SK-N-SH (cell line): ENCODE data around the gene CTNNA3. TPM values are rescaled to one million over a fixed set of nuclear protein-coding genes. Genes with fewer than 3 reads are reported as not detected.

Experiments
- CTCF ChIA-PET: fragments of 300-600, 350-600 bp; formaldehyde crosslinking; extraction: SDS; loops from one replicate; lab custom pipeline; 2021; lab: Yijun Ruan, JAX
- POLR2A ChIA-PET: fragments of 350-600 bp; sonication (Branson Sonifier 250); formaldehyde crosslinking; extraction: SDS; loops from one replicate; lab custom pipeline; 2020; ENCODE audit warnings: antibody characterized with exemption, inconsistent platforms; lab: Yijun Ruan, JAX
- DNase-seq: peaks from one replicate; pipeline ENCODE4 v3.0.0; 2012
- H2AFZ ChIP-seq: fragments of 200-600 bp; sonication (generic); 2 replicates; pipeline ENCODE4 v1.8.1; 2016; ENCODE audit warnings: antibody characterized with exemption, mild to moderate bottlenecking, low read depth
- H3F3A ChIP-seq: fragments of 200-600 bp; sonication (generic); replicated peaks from 2 replicates; pipeline ENCODE3; 2016; ENCODE audit warnings: antibody characterized with exemption, mild to moderate bottlenecking; ENCODE audit not compliant: insufficient read depth
- H3K27ac ChIP-seq, 2 experiments: fragments of 200-500 bp in 1 of 2; fragments of 200-600 bp in 1 of 2; sonication (Bioruptor generic) in 1 of 2; sonication (generic), shearing (Covaris generic) in 1 of 2; 2 replicates each; pipeline versions ENCODE4 v1.5.1 to v1.6.1; 2014 to 2016; ENCODE audit warnings: low read depth in 2 of 2, inconsistent platforms in 1 of 2, low read length in 1 of 2, mild to moderate bottlenecking in 1 of 2, mixed read lengths in 1 of 2
- H3K27me3 ChIP-seq: fragments of 200-600 bp; sonication (generic), shearing (Covaris generic); 2 replicates; pipeline ENCODE4 v1.6.1; 2016; ENCODE audit warnings: mixed run types; ENCODE audit not compliant: insufficient read depth
- H3K36me3 ChIP-seq, 2 experiments: fragments of 200-500 bp in 1 of 2; fragments of 200-600 bp in 1 of 2; sonication (Bioruptor generic) in 1 of 2; sonication (generic) in 1 of 2; replicated peaks in 1 of 2; 2 replicates each; pipeline versions ENCODE3 to v1.5.1; 2014 to 2016; ENCODE audit warnings: low read length in 1 of 2, mild to moderate bottlenecking in 1 of 2; ENCODE audit not compliant: insufficient read depth in 2 of 2, control insufficient read depth in 1 of 2
- H3K4me1 ChIP-seq, 2 experiments: fragments of 200-500 bp in 1 of 2; fragments of 200-600 bp in 1 of 2; sonication (Bioruptor generic) in 1 of 2; sonication (generic), shearing (Covaris generic) in 1 of 2; 2 replicates each; pipeline versions ENCODE4 v1.5.1 to v1.6.1; 2014 to 2016; ENCODE audit warnings: low read depth in 1 of 2, low read length in 1 of 2, mixed run types in 1 of 2; ENCODE audit not compliant: insufficient read depth in 2 of 2, control insufficient read depth in 1 of 2
- H3K4me2 ChIP-seq: fragments of 200-600 bp; sonication (generic), shearing (Covaris generic); 2 replicates; pipeline ENCODE4 v1.6.1; 2017; ENCODE audit warnings: mixed run types
- H3K4me3 ChIP-seq, 2 experiments: fragments of 200-500 bp in 1 of 2; fragments of 200-600 bp in 1 of 2; sonication (Bioruptor generic) in 1 of 2; sonication (generic), shearing (Covaris generic) in 1 of 2; 2 replicates each; pipeline versions ENCODE4 v1.5.1 to v1.8.1; 2014 to 2016; ENCODE audit warnings: low read depth in 2 of 2, inconsistent platforms in 1 of 2, low read length in 1 of 2, mild to moderate bottlenecking in 1 of 2, mixed read lengths in 1 of 2, moderate library complexity in 1 of 2
- H3K79me2 ChIP-seq: fragments of 200-600 bp; sonication (generic); 2 replicates; pipeline ENCODE4 v1.8.1; 2017; ENCODE audit warnings: mild to moderate bottlenecking; ENCODE audit not compliant: insufficient read depth
- H3K9ac ChIP-seq: fragments of 200-600 bp; sonication (generic); 2 replicates; pipeline ENCODE4 v1.6.1; 2017; ENCODE audit warnings: mixed run types
- H3K9me2 ChIP-seq: fragments of 200-600 bp; sonication (generic); 2 replicates; pipeline ENCODE4 v1.6.1; 2017; ENCODE audit warnings: mixed run types
- H3K9me3 ChIP-seq: fragments of 200-600 bp; sonication (generic); 2 replicates; pipeline ENCODE4 v1.6.1; 2017; ENCODE audit warnings: mixed run types, mild to moderate bottlenecking, moderate library complexity
- H4K20me1 ChIP-seq: fragments of 200-600 bp; sonication (generic); 2 replicates; pipeline ENCODE4 v1.6.1; 2017; ENCODE audit warnings: mild to moderate bottlenecking, mixed run types; ENCODE audit not compliant: insufficient read depth
- CTCF ChIP-seq: fragments of 200-600 bp; sonication (generic); IDR thresholded peaks from 2 replicates; pipeline ENCODE4 v1.6.1; 2017; ENCODE audit warnings: antibody characterized with exemption, mild to moderate bottlenecking, moderate library complexity
- ELF1 ChIP-seq: IDR thresholded peaks from 2 replicates; pipeline ENCODE4 v1.4.0; 2012
- GABPA ChIP-seq: IDR thresholded peaks from 2 replicates; pipeline ENCODE4 v1.4.0; 2012; ENCODE audit warnings: low read depth, mild to moderate bottlenecking
- GATA2 ChIP-seq: sonication (generic); formaldehyde crosslinking; IDR thresholded peaks from 2 replicates; pipeline ENCODE4 v1.5.0; 2020; ENCODE audit warnings: mild to moderate bottlenecking, missing genetic modification reagents
- IRF3 ChIP-seq: fragments of 150-350 bp; IDR thresholded peaks from 2 replicates; pipeline ENCODE4 v1.6.1; 2016; ENCODE audit warnings: mild to moderate bottlenecking, low read depth, low read length
- JUND ChIP-seq: IDR thresholded peaks from 2 replicates; pipeline ENCODE4 v1.4.0; 2012
- MAX ChIP-seq: IDR thresholded peaks from 2 replicates; pipeline ENCODE4 v1.4.0; 2012; ENCODE audit warnings: low read depth
- NFIC ChIP-seq: IDR thresholded peaks from 2 replicates; pipeline ENCODE4 v1.4.0; 2012; ENCODE audit warnings: borderline replicate concordance
- PBX3 ChIP-seq: IDR thresholded peaks from 2 replicates; pipeline ENCODE4; 2012
- RAD21 ChIP-seq: IDR thresholded peaks from 2 replicates; pipeline ENCODE4 v1.6.1; 2012; ENCODE audit warnings: mild to moderate bottlenecking, low read length
- RXRA ChIP-seq: IDR thresholded peaks from 2 replicates; pipeline ENCODE4 v1.4.0; 2012; ENCODE audit warnings: low read depth, mild to moderate bottlenecking, borderline replicate concordance
- SMC3 ChIP-seq: IDR thresholded peaks from 2 replicates; pipeline ENCODE4 v1.6.1; 2012; ENCODE audit warnings: low read depth, low read length, improper control_type of control experiment
- TCF12 ChIP-seq: IDR thresholded peaks from 2 replicates; pipeline ENCODE4 v1.4.0; 2012
- USF2 ChIP-seq: fragments of 150-350 bp; IDR thresholded peaks from 2 replicates; pipeline ENCODE4 v1.6.1; 2017; ENCODE audit warnings: antibody characterized with exemption, low read length, low read depth, borderline replicate concordance
- WGBS: methylation state at CpG from one replicate; pipeline ENCODE4 v1.1.6; 2017; ENCODE audit warnings: low lambda C conversion rate; 5-methylcytosine and 5-hydroxymethylcytosine counted together
- polyA plus RNA-seq, 3 experiments: library from polyadenylated mRNA; depleted of rRNA; stranded (reverse); fragments of >200 nt; gene quantifications; 2 replicates each; pipeline ENCODE4 v1.2.3, GENCODE V29; 2012

CTNNA3 gene
- polyA plus RNA-seq, 1 of the 3 experiments (the other 2 are of a cell fraction): not detected

GRCh38 chr10:66964946-66965345 lies 731.0 kb downstream of the CTNNA3 start:
- no peak for TF ChIP-seq RAD21
- no peak overlapping the region for H3K9ac ChIP-seq
- no peaks in the 10 kb centered on the region for H3K36me3 ChIP-seq
- no peaks in the 10 kb centered on the region for H3K79me2 ChIP-seq
- no peaks in the 10 kb centered on the region for H3F3A ChIP-seq
- H4K20me1 ChIP-seq: no peaks in the 10 kb centered on the region
- no peak overlapping the region for H3K4me3 ChIP-seq
- H3K27ac ChIP-seq: no peak overlapping the region
- WGBS: 2% methylated on average over 4 of the region's 4 CpGs
- ChIA-PET CTCF (no interaction called here), POLR2A (interaction anchor here (0.6 kb wide), 1 partner anchor 34 kb away, joined by 4 read pairs; no protein-coding TSS in a partner anchor)
- H3K4me1 ChIP-seq: no peaks in the 10 kb centered on the region
- H3K9me2 ChIP-seq: no peaks in the 10 kb centered on the region
- H3K9me3 ChIP-seq: no peaks in the 10 kb centered on the region
- H3K4me2 ChIP-seq: no peak overlapping the region
- no peak for DNase-seq
- no peaks in the 10 kb centered on the region for H3K27me3 ChIP-seq
- no peak overlapping the region for H2AFZ ChIP-seq

- Histone ChIP-seq H3K36me3 (no peaks in the 10 kb centered on the region), H3K4me1 (no peaks in the 10 kb centered on the region), H3K9me3 (no peaks in the 10 kb centered on the region), H3K4me3 (no peak overlapping the region), H2AFZ (no peak overlapping the region), H3F3A (no peaks in the 10 kb centered on the region), H4K20me1 (no peaks in the 10 kb centered on the region), H3K9me2 (no peaks in the 10 kb centered on the region), H3K79me2 (no peaks in the 10 kb centered on the region), H3K9ac (no peak overlapping the region), H3K27ac (no peak overlapping the region), H3K4me2 (no peak overlapping the region), H3K27me3 (no peaks in the 10 kb centered on the region)
- ChIA-PET CTCF (interaction anchor here (1.1 kb wide), 1 partner anchor 9 kb away, joined by 3 read pairs; no protein-coding TSS in a partner anchor), POLR2A (no interaction called here)
- no peak for TF ChIP-seq GATA2 (CRISPR knock-in tag)
- TF ChIP-seq TCF12: no peak
- TF ChIP-seq SMC3: no peak
- TF ChIP-seq ELF1: no peak
- TF ChIP-seq PBX3: no peak
- no peak for TF ChIP-seq NFIC
- TF ChIP-seq GABPA: no peak
- TF ChIP-seq RAD21: no peak
- TF ChIP-seq RXRA: no peak
- no peak for TF ChIP-seq CTCF
- TF ChIP-seq IRF3: no peak
- TF ChIP-seq MAX: no peak
- no peak for TF ChIP-seq JUND
- TF ChIP-seq USF2: no peak
- WGBS: 9% methylated on average over 2 of the region's 2 CpGs
- no peak for DNase-seq
Measured at GRCh38 chr10:66958466-66958865, 737.5 kb downstream of the CTNNA3 start.
